NCI-H510A (cell line): ENCODE results near the gene WDR7.

Experiments
- DNase-seq: peaks from one replicate; lab custom pipeline; 2025; lab: John Stamatoyannopoulos, UW

The WDR7 gene

DNA sequence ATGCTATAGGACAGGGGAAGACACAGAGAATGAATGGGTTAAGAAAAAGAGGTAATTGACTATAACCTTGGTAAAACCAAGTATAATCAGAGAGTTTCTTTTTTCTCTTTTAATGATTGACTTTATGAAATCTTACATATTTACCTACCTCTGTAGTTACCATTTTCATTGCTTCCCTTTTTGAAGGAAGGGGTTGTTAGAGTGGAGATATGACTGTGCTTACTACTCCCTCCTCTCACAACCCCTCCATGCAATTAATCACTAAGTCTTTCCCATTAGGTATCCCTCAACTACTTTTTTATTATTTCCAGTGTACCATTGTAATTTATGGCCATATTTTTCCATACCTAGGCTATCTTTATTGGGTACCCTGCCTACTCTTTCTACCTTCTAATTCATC lies 71.4 kb downstream of the WDR7 start:
- DNase-seq = no peak

DNA sequence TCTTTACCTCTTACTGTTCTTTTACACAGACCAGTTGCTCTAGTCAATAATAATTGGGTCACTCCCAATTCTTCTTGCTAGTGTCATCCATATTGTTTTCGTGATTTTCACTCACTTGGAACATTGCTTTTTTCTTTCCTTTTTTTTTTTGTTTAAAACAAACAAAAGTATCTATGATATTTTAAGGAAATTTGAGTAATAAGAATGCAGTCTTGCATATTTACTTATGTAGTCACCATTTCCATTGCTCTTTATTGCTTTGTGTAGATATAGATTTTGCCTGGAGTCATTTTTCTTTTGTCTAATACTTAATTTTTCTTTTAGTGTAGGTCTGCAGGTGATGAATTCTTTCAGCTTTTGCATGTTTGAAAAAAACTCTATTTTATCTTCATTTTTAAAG lies 71.9 kb downstream of the WDR7 start:
- DNase-seq = no peak

DNA sequence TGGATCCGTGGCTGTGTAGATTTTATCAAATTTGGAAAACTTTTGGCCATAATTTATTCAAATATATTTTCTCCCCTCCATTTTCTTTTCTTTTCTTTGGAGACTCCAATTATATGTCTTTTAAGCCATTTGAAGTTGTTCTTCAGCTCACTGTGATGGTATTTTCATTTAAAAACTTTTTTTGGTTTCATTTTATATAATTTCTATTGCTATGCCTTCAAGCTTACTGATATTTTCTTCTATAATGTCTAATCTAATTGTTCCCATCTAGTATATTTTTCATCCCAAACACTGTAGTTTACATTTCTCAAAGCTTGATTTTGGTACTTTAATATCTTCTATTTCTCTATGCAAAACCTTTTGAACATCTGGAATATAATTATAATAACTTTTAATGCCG lies 72.5 kb downstream of the WDR7 start:
- no peak for DNase-seq

DNA sequence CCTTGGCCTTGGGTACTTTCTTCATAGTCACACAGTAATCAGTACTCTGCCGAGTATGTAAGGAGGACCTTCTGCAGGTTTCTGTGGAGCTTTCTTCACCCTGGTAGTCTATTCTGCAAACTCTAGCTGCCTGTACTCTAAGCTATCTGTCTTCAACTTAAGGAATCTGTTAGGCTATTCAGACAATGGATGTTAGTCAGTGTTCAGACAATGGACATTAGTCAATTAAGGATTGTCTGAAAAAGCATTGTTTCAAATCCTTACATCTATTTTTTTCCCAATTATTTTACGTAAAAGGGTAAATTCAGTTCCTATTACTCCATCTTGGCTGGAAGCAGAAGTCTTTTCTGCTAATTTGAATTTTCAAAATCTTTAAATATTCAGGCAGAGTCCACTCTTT lies 75.7 kb downstream of the WDR7 start:
- DNase-seq = no peak

DNA sequence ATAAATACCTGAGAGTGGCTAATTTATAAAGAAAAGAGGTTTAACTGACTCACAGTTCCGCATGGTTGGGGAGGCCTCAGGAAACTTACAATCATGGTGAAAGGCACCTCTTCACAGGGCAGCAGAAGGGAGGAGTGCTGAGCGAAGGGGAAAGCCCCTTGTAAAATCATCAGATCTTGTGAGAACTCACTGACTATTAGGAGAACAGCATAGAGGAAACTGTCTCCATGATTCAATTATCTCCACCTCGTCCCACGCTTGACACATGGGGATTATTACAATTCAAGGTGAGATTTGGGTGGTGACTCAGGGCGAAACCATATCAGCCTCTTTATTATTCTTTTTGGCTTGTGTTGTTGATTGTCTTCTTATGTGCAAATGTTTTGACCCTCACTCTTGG lies 76.2 kb downstream of the WDR7 start:
- no peak for DNase-seq

DNA sequence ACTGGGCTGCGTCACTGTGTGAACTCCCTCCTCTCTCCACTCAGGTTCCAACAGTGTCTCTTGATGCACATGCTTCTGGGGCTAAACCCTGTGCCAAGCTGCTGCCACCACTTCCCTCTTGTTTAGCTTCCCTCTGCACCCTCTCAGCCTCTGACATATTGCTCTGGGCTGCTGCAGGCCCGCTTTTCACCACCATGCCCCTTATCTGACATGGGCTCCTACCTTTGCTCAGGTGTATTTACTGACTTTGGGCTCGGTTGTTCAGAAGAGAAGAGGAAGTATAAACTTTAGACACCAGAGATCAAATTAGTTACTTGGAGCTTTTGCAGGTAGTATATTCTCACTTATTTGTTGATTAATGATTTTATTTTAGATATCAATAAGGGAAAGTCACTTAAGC lies 77.6 kb downstream of the WDR7 start:
- DNase-seq = no peak

DNA sequence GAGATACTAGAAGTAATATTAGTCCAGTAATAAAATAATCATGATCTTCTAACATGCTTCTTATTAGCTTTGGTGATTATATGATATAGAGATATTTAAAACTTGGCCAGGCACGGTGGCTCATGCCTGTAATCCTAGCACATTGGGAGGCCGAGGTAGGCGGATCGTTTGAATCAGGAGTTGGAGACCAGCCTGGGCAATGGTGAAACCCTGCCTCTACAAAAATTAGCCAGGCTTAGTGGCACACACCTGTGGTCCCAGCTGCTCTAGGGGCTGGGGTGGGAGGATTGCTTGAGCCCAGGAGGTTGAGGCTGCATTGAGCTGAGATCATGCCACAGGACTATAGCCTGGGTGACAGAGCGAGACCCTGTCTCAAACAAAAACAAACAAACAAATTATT lies 87.0 kb downstream of the WDR7 start:
- DNase-seq = no peak

DNA sequence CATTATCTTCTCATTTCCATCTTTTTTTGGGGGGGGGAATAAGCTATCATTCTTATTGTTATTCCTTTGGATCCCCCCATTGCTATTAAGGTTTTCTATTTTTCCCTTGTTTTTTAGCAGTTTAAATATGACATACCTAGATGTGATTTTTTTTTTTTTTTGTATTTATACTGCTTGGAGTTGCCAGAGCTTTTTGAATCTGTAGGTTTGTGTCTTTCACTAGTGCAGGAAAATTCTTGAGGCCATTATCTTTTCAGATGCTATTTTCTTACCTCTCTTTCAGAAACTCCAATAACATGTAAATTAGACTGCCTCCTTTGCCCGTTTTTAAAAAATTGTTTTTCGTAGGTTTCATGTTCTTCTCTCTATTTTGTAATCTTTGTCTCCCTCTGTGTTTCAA lies 88.6 kb downstream of the WDR7 start:
- no peak for DNase-seq

DNA sequence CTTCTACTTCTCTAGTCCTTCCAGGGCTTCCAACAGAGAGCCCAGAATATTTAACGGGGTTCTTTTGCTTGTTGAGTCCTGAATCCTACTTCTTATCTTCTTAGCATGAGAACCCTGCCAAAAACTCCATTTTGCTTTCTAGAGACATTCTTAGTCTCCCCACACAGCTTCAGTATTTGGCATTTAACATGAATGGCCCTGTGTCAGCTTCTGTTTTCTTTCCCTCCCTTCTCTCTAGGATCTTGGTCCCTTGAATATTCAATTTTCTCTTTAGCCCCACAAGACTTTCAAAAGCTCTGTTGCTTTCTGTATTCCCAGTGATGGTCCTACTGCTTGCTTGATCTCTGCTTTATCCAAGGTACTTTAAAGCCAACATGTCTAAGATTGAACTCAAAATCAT lies 89.5 kb downstream of the WDR7 start:
- DNase-seq = no peak

DNA sequence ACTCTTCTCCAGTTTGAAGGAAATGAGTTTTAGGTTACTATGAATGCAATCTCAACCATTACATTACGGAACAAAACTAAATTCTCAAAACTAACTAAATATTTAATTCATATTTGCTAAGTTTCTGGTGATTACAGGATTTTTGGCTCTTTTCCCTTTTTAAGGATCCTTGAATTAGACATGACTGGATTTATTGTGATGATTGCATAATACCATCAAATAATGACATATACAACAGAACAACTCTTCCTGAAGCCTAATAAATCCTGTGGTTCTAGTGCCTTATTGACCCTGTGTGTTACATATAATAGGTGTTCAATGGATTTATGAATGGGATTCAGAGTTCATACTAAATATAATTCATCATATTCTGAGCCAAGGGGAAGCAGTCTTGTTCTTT lies 90.5 kb downstream of the WDR7 start:
- no peak for DNase-seq

DNA sequence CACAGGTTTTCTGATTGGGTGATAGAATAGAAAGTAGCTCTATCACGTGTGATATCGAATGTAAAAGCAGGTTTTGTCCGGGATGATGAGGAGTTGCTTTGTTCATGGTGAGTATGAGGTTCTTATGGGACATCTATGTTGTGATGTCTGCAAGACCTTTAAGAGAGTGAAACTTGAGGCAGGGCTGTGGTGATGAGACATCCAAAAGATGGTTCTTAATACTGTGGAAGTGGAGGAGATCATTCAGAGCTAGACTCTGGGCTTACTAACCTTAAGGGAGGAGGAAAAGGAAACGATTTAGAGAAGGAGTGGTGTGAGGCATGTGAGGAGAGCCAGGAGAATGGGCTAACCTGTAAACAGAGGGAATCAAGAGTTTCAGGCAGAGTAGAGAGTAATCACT lies 92.0 kb downstream of the WDR7 start:
- no peak for DNase-seq

DNA sequence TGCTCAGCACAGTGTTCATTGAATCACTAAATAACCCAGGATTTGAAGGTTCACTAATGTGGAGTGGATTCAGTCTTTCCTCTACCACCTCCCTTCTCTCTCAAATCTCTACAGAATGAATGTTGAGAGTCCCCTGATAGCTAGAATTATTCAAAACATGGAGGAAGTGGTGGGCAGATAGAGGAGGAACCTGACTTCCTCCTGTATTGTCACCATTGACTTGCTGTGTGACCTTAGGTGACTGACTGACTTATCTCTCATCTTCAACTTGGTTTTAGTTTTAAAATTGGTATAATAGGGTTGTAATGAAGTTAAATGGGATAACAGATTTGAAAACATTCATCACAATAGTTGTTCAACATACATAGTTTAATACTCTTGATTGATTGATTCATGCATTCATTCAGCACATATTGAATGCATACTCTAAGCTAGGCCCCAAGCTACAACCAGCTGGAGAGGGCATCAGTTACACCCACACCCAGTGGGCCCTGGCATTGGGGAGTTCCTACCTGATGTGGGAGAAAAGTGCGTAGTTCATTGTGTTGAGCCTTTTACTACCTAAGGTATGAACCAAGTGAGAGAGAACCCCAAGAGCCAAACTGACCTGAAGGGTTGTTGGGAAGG lies 96.0 kb downstream of the WDR7 start:
- DNase-seq = no peak

DNA sequence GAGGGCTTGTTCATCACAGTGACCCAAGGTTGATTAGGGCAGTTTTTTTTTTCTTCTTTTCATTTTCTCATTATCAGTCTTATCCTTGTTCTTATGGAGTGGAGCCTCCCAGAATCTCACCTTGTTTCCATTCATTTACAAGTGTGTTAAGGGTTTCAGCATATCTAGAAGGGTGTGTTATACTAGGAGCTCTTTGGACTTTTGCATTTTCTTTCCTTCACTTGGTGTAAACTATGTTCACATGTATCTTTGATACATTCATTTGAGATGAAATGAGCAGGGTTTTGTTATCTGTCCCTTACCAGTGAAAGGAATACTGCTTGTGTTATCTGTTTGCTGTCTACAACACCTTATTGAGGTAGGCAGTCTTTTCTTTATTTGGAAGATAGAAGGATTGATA lies 96.7 kb downstream of the WDR7 start:
- DNase-seq = no peak

DNA sequence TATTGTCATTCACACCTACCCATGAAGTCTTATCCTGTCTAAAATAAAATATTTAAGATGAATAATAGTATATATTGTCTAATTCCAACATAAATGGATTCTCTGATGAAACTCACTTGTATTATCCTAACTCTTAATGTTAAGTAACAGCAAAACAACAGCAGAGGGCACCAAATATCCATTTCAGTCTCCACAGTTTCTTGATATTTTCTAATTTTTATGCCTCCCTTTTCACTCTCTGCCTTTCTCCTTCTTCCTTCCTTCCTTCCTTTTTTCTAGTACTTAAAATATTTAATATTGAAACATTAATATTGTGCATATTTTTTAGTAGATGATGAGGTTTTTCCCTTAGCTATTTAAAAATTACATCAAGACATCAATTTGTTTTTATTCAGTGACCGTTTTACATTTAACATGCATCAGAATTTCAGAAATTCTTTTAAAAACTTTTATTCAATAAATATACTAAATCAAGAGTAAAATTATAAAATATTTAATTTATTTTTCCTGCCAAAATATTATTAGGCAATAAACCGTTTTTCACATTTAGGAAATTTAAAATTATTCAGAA lies 97.6 kb downstream of the WDR7 start:
- DNase-seq = no peak

DNA sequence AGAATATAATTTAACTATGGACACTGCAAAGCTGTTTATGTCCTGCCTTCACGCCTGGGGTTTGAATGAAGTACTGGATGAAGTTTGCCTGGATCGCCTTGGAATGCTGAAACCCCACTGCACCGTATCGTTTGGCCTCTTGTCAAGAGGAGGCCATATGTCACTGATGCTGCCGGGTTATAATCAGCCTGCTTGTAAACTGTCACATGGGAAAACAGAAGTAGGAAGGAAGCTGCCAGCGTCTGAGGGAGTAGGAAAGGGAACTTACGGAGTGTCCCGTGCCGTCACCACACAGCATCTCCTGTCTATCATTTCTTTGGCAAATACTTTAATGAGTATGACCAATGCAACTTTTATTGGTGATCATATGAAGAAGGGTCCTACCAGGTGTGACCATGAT lies 105.8 kb downstream of the WDR7 start:
- DNase-seq = no peak

DNA sequence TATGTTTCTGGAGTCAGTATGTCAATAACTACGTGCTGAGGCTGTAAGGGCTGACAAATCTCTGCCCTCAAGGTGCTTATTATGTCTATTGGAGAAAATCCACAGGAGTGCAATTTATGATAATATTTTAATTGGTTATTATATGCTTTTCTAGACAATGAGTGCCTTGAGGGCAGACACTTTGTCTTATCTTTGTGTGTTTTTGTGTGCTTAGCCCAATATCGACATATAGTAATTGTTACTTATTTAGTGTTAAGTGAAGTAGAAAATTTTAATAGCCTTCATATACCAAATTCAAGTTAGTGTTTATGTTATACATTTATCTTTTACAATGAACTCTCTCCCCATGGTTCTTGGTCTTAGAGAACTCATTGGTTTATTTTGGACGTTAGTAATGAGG lies 118.9 kb downstream of the WDR7 start:
- no peak for DNase-seq

DNA sequence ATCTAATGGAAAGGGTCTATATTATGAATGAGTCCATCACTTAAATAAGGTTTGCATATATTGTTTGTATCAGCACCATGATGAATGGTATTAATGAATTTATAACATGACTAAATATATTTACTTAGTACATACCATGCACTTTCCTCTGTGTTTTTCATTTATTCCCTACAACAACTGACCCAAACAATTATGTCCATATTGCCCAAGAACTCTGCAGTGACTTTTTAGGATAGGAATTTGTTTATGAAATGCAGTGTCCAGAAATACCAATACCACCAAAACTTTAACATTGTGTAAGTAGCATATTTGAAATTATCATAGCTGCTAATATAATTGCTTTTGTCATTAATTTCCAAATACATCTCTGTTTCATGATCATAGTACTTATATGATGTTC lies 119.7 kb downstream of the WDR7 start:
- no peak for DNase-seq

DNA sequence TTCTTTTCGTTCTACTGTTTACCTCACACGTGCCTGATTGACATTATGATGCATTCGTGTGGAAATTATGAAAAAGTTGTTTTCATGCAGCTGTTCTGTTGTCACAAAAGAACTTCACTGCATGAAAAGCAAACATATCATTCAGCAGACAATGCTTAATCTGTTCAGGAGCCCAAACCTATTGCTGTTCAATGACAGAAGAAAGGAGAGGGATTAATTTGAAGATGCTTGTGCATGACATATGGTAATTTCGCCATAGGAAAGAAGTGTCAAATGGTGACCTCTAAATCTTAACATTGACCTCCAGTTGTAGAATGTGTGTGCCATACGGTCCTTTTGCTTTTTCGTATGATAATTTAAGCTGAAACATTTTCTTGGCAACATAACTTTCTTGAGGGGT lies 124.5 kb downstream of the WDR7 start:
- DNase-seq = no peak

DNA sequence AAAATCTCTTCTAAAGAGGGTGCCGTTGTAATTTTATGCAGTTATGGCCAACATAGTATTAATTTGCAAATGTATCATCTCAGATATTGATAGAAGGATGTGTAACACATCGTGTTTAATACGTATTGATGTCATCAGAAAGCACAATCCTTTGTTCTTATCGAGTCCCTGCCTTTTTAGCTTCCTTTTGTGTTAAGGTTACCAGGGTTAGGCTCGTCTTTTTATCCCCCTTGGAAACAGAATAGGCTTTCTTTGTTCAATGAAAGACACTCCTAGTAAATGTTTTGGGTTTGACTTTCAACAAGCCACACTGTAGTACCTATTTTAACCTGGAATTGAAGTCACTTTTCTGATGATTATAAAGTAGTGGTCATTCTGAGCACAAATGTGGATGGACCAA lies 136.2 kb downstream of the WDR7 start:
- no peak for DNase-seq

DNA sequence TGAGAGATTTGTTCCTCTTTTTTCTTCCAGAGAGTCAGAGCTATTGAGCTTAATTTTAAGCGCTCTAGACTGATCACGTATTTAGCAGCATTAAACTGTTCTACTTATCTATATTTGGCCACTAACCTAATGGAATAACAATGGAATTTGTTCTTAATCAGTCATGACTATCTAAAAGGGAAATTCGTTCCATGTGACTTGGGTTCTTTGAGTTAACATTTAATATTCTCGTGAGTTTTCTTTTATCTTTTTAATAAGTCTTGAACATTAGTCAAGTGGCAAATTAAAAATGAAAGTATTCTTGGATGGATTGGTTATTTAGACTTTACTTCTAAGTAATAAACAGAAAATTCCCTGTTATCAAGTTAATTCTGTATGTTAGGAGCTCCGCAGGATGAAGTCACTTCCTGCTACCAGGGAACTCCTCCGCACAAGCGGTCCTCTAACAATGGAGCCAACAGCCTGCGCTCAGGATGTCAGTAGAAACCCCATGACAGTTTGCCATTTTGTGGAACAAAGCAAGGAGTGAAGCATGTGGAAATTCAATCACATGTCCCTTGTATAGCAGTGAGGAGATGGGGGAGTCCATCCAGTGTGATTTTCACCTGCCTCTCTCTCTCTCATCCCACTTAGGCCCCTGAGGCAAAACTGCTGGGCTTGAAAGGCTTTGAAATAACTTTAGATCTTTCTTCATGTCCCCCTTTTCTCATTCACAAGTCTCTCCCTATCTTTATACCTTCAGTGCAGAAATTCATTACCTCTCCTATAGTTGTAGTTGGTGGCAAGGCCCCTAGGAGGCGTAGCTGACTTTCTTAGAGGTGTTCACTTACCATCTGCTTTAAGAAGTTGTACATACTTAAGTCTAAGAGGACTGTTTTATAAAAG lies 138.1 kb downstream of the WDR7 start:
- no peak for DNase-seq

DNA sequence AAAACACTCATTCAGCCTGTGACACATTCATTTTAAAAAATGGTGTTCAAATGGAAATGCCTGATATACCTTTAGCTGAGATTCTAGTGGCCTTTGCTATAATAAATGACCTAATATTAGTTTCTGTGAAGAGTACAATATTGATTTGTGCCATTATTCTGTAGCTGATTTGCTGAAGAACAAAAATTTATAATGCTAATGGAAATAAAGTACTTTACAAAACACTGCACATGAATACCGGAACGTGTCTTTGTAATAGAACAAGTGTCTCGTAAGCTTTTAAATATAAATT lies 138.7 kb downstream of the WDR7 start:
- no peak for DNase-seq

DNA sequence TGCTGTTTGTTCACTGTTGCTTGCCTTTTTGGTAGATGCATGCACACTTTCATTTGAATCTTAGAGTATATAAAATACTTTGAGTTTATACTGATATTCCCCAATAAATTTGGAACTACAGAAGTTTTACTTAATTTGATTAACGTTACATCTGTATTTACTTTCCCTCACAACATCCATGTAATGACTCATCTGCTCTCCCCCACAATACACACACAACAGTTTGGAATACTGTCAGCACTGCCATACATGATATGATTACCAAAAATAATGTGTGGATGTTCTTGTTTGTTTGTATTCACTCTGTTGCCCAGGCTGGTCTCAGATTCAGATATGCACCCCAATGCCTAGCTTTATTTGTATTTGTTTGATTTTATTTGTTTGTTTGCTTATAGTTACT lies 144.2 kb downstream of the WDR7 start:
- no peak for DNase-seq

DNA sequence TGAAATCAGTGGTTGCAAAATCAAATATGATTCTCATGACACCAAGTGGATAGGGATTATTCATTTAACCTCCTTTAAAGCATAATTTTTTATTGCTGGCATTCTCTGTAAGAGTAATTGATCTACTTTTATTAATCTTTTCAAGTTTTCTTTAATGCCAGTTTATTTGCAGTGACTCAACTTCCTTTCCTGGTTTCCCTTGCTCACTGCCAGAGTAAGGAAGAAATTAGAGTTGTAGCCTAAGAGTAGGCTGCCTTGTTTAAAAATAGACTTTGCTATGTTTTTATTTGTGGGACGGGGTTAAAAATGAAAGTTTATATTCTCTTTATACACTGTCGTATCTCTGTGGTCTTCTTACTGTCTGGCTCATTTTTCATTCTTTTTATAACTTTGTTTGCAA lies 148.6 kb downstream of the WDR7 start:
- DNase-seq = no peak

DNA sequence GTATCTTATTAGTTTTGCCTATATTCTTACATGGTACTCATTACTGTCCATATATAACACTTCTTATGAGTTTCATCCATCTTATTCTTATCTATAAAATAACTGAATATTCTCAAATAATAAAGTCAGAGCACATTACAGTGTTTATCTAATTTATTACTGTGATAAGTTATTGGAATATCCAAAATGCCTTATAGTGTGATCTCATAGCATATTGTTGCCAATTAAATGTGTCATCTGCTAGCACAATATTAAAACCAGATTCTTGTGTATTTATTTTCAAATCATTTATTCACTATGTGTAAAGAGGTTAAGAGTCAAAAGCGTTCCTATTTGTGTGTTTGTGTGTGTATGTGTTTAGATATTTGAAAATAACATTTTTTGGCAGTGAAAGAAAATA lies 151.9 kb downstream of the WDR7 start:
- DNase-seq = no peak
